GM19452 (cell line): Measurements from ENCODE around the gene ANKS3.

ENCODE experiments used
- ATAC-seq: cut with Tn5 transposase; IDR thresholded peaks from one replicate; pipeline ENCODE4 v1.9.1; 2021; ENCODE audit not compliant: unreplicated experiment

Gene ANKS3

GRCh38 chr16:4734063-4734729 is at the start of gene ANKS3, which contains the start of gene DNAAF8:
ANKS3 (minus strand) TSS chr16:4734271; CDS start chr16:4730149, 4,122 bp downstream.
DNAAF8 (plus strand) TSS chr16:4734537; CDS start chr16:4736515, 1,978 bp downstream.
- ATAC-seq, result peak; percentile 73

GRCh38 chr16:4783251-4783950 is 49.3 kb upstream of the ANKS3 start:
- no peak for ATAC-seq

GRCh38 chr16:4780235-4780634 is 46.2 kb upstream of the ANKS3 start:
- ATAC-seq, result no peak

GRCh38 chr16:4778050-4778392 is 44.0 kb upstream of the ANKS3 start:
- ATAC-seq, result no peak

- no peak for ATAC-seq
Measured at GRCh38 chr16:4777339-4778049, 43.4 kb upstream of the ANKS3 start.

GRCh38 chr16:4776141-4776705 is 42.2 kb upstream of the ANKS3 start:
- no peak for ATAC-seq

GRCh38 chr16:4775005-4775404 is 40.9 kb upstream of the ANKS3 start:
- no peak for ATAC-seq

- ATAC-seq, result no peak
Measured at GRCh38 chr16:4772351-4772750, 38.3 kb upstream of the ANKS3 start.

- no peak for ATAC-seq
Measured at GRCh38 chr16:4771646-4772045, 37.6 kb upstream of the ANKS3 start.

- ATAC-seq, result no peak
Measured at GRCh38 chr16:4769306-4769638, 35.2 kb upstream of the ANKS3 start.

- peak; percentile 47 for ATAC-seq
Measured at GRCh38 chr16:4768549-4769305, 34.7 kb upstream of the ANKS3 start.

- no peak for ATAC-seq
Measured at GRCh38 chr16:4767872-4768548, 33.9 kb upstream of the ANKS3 start.

GRCh38 chr16:4766875-4767628 is 33.0 kb upstream of the ANKS3 start, which contains the start of gene ZNF500:
ZNF500 (minus strand) TSS chr16:4767162; CDS start chr16:4765978, 1,184 bp downstream.
- peak; percentile 85 for ATAC-seq

GRCh38 chr16:4765511-4766474 is 31.7 kb upstream of the ANKS3 start:
- ATAC-seq, result no peak

- no peak for ATAC-seq
Measured at GRCh38 chr16:4763791-4764190, 29.7 kb upstream of the ANKS3 start.

- ATAC-seq, result no peak
Measured at GRCh38 chr16:4762205-4762604, 28.1 kb upstream of the ANKS3 start.

GRCh38 chr16:4760221-4760910 is 26.3 kb upstream of the ANKS3 start:
- ATAC-seq, result no peak

- ATAC-seq, result no peak
Measured at GRCh38 chr16:4755687-4756086, 21.6 kb upstream of the ANKS3 start.
